Activated CD8-positive, alpha-beta T cell treated with anti-CD3 and anti-CD28 coated beads for 36 hours (primary cell): Measurements from ENCODE around the gene KLC3. TPM values are rescaled to one million over a fixed set of nuclear protein-coding genes. Genes with fewer than 3 reads are reported as not detected.

Experiments
- ATAC-seq: fragments of 200-7000 bp; cut with Tn5 transposase; one replicate; pipeline ENCODE4 v1.10.0; 2021; ENCODE audit warnings: mild to moderate bottlenecking, moderate library complexity
- CTCF ChIA-PET: fragments of 350-600 bp; sonication (Branson Sonifier 250); formaldehyde crosslinking; loops from one replicate; lab custom pipeline; 2021; ENCODE audit warnings: antibody characterized with exemption; lab: Charles Lee
- POLR2A ChIA-PET: fragments of 350-600 bp; sonication (Branson Sonifier 250); formaldehyde crosslinking; loops from one replicate; lab custom pipeline; 2021; ENCODE audit warnings: antibody characterized with exemption; lab: Charles Lee
- DNase-seq: peaks from one replicate; pipeline ENCODE4 v3.0.0-alpha.2; 2020
- H3K27ac Mint-ChIP-seq: one replicate; pipeline ENCODE4 v1.8.0; 2021; ENCODE audit warnings: mild to moderate bottlenecking, mixed read lengths
- H3K27me3 Mint-ChIP-seq: one replicate; pipeline ENCODE4 v1.8.0; 2021; ENCODE audit warnings: mixed read lengths
- H3K36me3 Mint-ChIP-seq: one replicate; pipeline ENCODE4 v1.8.0; 2021; ENCODE audit warnings: low read depth, mixed read lengths
- H3K4me1 Mint-ChIP-seq: one replicate; pipeline ENCODE4 v1.8.0; 2021; ENCODE audit warnings: low read depth, mixed read lengths
- H3K4me3 Mint-ChIP-seq: one replicate; pipeline ENCODE4 v1.8.0; 2021; ENCODE audit warnings: mild to moderate bottlenecking, moderate library complexity, mixed read lengths
- H3K9me3 Mint-ChIP-seq: one replicate; pipeline ENCODE4 v1.8.0; 2021; ENCODE audit warnings: mixed read lengths
- intact Hi-C: fragments of 100-400 bp; cut with micrococcal nuclease; formaldehyde crosslinking; loops from one replicate; pipeline ENCODE4 v1.10.0; 2022
- total RNA-seq, 2 experiments: library from RNA; stranded (reverse); gene quantifications; one replicate each; pipeline ENCODE4 v1.2.3, GENCODE V29; 2021
- TF ChIP-seq, protein P1 (sequence below): fragments of 200-600 bp; IDR thresholded peaks from one replicate; pipeline ENCODE4 v1.8.0; 2022; ENCODE audit warnings: antibody characterized with exemption, mild to moderate bottlenecking

Gene KLC3
- total RNA-seq, 2 experiments from 2014 or later = not detected

GRCh38 chr19:45322744-45323281 lies 17.7 kb upstream of the KLC3 start, which contains the start of gene CKM:
TSS of gene CKM (minus strand) at chr19:45322875. CDS start at chr19:45319713, 3,162 bp downstream.
- Mint-ChIP-seq H3K4me3 (no peak within 1 kb of the TSS), H3K4me1 (no peaks in the 10 kb centered on the region), H3K9me3 (no peaks in the 10 kb centered on the region), H3K27me3 (peaks cover 22% of the 10 kb centered on the region), H3K27ac (no peak within 1 kb of the TSS), H3K36me3 (no peaks in the 10 kb centered on the region)
- DNase-seq (no peak), ATAC-seq (no peak)
- CTCF ChIA-PET = no interaction called here
- POLR2A ChIA-PET = no interaction called here
- TF ChIP-seq, protein P1, sequence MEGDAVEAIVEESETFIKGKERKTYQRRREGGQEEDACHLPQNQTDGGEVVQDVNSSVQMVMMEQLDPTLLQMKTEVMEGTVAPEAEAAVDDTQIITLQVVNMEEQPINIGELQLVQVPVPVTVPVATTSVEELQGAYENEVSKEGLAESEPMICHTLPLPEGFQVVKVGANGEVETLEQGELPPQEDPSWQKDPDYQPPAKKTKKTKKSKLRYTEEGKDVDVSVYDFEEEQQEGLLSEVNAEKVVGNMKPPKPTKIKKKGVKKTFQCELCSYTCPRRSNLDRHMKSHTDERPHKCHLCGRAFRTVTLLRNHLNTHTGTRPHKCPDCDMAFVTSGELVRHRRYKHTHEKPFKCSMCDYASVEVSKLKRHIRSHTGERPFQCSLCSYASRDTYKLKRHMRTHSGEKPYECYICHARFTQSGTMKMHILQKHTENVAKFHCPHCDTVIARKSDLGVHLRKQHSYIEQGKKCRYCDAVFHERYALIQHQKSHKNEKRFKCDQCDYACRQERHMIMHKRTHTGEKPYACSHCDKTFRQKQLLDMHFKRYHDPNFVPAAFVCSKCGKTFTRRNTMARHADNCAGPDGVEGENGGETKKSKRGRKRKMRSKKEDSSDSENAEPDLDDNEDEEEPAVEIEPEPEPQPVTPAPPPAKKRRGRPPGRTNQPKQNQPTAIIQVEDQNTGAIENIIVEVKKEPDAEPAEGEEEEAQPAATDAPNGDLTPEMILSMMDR = no peak
- intact Hi-C loops = no loop called here

DNA sequence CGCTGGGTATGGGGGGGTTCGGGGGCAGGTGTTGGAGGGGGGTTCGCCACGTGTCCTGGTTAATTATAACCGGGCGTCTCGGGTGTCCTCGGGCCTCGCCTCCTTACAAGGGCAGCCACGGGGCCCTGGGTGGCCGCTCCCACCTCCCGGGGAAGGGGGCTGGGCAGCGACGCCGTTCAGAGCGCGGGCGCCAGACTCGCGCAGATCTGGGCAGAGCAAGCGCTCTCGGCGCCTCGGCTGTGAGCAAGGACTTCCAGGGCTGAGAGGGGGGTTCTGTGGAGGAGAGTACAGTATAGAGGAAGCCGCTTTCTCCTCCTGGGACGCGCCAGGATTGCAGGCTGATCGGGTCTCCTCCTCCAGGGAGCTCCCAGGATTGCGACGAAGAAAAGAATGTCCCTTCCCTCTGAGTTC lies 16.9 kb upstream of the KLC3 start:
- peaks cover 18% of the 10 kb centered on the region for H3K27me3 Mint-ChIP-seq
- H3K27ac Mint-ChIP-seq = no peak overlapping the region
- no peaks in the 10 kb centered on the region for H3K36me3 Mint-ChIP-seq
- DNase-seq (no peak), ATAC-seq (no peak)
- H3K9me3 Mint-ChIP-seq = no peaks in the 10 kb centered on the region
- TF ChIP-seq, protein P1 = no peak
- ChIA-PET CTCF (no interaction called here), POLR2A (no interaction called here)
- H3K4me1 Mint-ChIP-seq = no peaks in the 10 kb centered on the region
- intact Hi-C loops = no loop called here
- H3K4me3 Mint-ChIP-seq = no peak overlapping the region

DNA sequence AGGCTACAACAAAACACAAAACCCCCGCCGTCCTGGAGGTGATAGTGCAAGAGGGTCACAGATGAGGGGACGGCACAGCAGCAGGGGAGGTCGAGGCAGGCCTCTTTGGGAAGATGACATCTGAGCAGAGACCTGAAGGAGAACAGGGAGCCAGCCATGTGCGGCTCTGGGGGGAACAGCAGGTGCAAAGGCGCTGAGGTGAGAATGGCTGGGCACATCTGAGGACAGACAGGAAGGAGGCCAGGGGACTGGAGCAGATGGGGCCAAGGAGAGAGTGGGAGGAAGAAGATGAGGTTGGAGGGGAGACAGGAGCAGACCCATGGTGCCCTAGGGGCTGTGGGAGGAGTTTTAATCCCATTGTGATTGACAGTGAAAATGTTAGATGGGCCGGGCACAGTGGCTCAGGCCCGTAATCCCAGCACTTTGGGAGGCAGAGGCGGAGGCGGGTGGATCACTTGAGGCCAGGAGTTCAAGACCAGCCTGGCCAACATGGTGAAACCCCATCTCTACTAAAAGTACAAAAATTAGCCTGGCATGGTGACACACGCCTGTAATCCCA lies 16.1 kb upstream of the KLC3 start:
- intact Hi-C loops = no loop called here
- no peak for DNase-seq
- peaks cover 18% of the 10 kb centered on the region for H3K27me3 Mint-ChIP-seq
- CTCF ChIA-PET = no interaction called here
- no peaks in the 10 kb centered on the region for H3K36me3 Mint-ChIP-seq
- no peaks in the 10 kb centered on the region for H3K9me3 Mint-ChIP-seq
- no peak for ATAC-seq
- no peak overlapping the region for H3K4me3 Mint-ChIP-seq
- POLR2A ChIA-PET = no interaction called here
- no peak overlapping the region for H3K27ac Mint-ChIP-seq
- no peaks in the 10 kb centered on the region for H3K4me1 Mint-ChIP-seq
- TF ChIP-seq, protein P1 = no peak

- no peaks in the 10 kb centered on the region for H3K9me3 Mint-ChIP-seq
- ChIA-PET POLR2A (interaction anchor here (0.7 kb wide), 1 partner anchor 224 kb away, joined by 3 read pairs; no protein-coding TSS in a partner anchor), CTCF (interaction anchor here (1.3 kb wide), 1 partner anchor 140 kb away, joined by 3 read pairs; no protein-coding TSS in a partner anchor)
- H3K36me3 Mint-ChIP-seq = no peaks in the 10 kb centered on the region
- intact Hi-C loops = no loop called here
- DNase-seq (no peak), ATAC-seq (no peak)
- no peak overlapping the region for H3K4me3 Mint-ChIP-seq
- no peaks in the 10 kb centered on the region for H3K4me1 Mint-ChIP-seq
- TF ChIP-seq, protein P1 = no peak
- peaks cover 10% of the 10 kb centered on the region for H3K27me3 Mint-ChIP-seq
- H3K27ac Mint-ChIP-seq = no peak overlapping the region
Measured at GRCh38 chr19:45327404-45328143, 13.0 kb upstream of the KLC3 start.

DNA sequence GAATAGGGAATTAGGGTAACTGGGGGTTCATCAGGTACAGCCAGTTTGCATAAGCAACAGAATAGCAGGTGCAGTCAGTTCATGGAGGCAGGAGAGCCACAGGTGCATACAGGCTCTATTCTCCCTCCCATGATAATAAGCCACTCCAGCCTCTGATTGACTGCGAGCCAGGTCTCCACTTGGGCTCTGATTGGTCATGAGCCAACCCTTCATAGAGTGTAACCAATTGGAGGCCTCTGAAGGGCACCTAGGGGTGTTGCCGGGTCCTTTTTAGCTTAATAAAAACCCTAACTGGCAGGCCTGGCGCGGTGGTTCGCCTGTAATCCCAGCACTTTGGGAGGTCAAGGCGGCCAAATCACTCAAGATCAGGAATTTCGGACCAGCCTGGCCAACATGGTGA lies 9.1 kb upstream of the KLC3 start:
- H3K36me3 Mint-ChIP-seq = no peaks in the 10 kb centered on the region
- intact Hi-C loops = no loop called here
- TF ChIP-seq, protein P1 = no peak
- no peak for DNase-seq
- ChIA-PET CTCF (no interaction called here), POLR2A (no interaction called here)
- H3K4me1 Mint-ChIP-seq = no peaks in the 10 kb centered on the region
- H3K27ac Mint-ChIP-seq = no peak overlapping the region
- no peaks in the 10 kb centered on the region for H3K27me3 Mint-ChIP-seq
- no peak overlapping the region for H3K4me3 Mint-ChIP-seq
- ATAC-seq = no peak
- no peaks in the 10 kb centered on the region for H3K9me3 Mint-ChIP-seq
